Liver (tissue), 3 donors: Measurements from ENCODE around the gene SIGLEC1.

Experiments used
- CTCF ChIP-seq: fragments of 150-350 bp; IDR thresholded peaks from 2 replicates; pipeline ENCODE4 v1.5.1; 2017; ENCODE audit warnings: improper control_type of control experiment, low read depth, low read length; ENCODE audit not compliant: missing input control
- MAX ChIP-seq: IDR thresholded peaks from 2 replicates; pipeline ENCODE4 v1.6.1; 2016; ENCODE audit warnings: antibody characterized with exemption
- SP1 ChIP-seq: IDR thresholded peaks from 2 replicates; pipeline ENCODE4 v1.6.1; 2018; ENCODE audit warnings: antibody characterized with exemption, mild to moderate bottlenecking
- TAF1 ChIP-seq: conservative IDR thresholded peaks from 2 replicates; pipeline ENCODE4 v1.6.1; 2016; ENCODE audit warnings: antibody characterized with exemption, mild to moderate bottlenecking
- donor health status: healthy.
- donor health status: healthy.

- TF ChIP-seq MAX (no peak), CTCF (no peak), SP1 (no peak), TAF1 (no peak)
These were observed 14.7 kb downstream of the SIGLEC1 start for GRCh38 chr20:3697588-3698305.
